CD14-positive monocyte (primary cell): ENCODE measurements around the gene PCSK1N. TPM values are rescaled to one million over a fixed set of nuclear protein-coding genes. Genes with fewer than 3 reads are reported as not detected.

ENCODE experiments used
- DNase-seq, 3 donors: peaks; one replicate each; pipeline ENCODE4 v3.0.0-alpha.2; 2011 to 2022
- H2AFZ ChIP-seq: 2 replicates; pipeline ENCODE4 v1.6.0; 2012; ENCODE audit warnings: mild to moderate bottlenecking, low read depth, low read length, inconsistent platforms; ENCODE audit not compliant: insufficient read depth, poor library complexity, severe bottlenecking
- H3K27ac ChIP-seq, 2 donors: 1 replicate in 1 of 2; 2 replicates in 1 of 2; pipeline ENCODE4 v1.5.1; 2012 to 2013; ENCODE audit warnings: low read length in 2 of 2, control low read depth in 1 of 2, inconsistent platforms in 1 of 2, low read depth in 1 of 2, mild to moderate bottlenecking in 1 of 2
- H3K27me3 ChIP-seq, 2 donors: one replicate each; pipeline versions ENCODE4 v1.6.0 to v1.6.1; 2011 to 2013; ENCODE audit warnings: low read length in 2 of 2; ENCODE audit not compliant: control insufficient read depth in 2 of 2, insufficient read depth in 2 of 2
- H3K36me3 ChIP-seq, 2 donors: replicated peaks in 1 of 2; 1 replicate in 1 of 2; 2 replicates in 1 of 2; pipeline versions ENCODE4 v1.5.1 to v1.6.1; 2012 to 2013; ENCODE audit warnings: low read length in 2 of 2, control low read depth in 1 of 2, inconsistent platforms in 1 of 2, mild to moderate bottlenecking in 1 of 2; ENCODE audit not compliant: insufficient read depth in 2 of 2, control insufficient read depth in 1 of 2
- H3K4me1 ChIP-seq, 2 donors: 1 replicate in 1 of 2; 2 replicates in 1 of 2; pipeline versions ENCODE4 v1.5.1 to v1.6.1; 2012 to 2013; ENCODE audit warnings: low read length in 2 of 2, control low read depth in 1 of 2, inconsistent platforms in 1 of 2, mild to moderate bottlenecking in 1 of 2, moderate library complexity in 1 of 2; ENCODE audit not compliant: insufficient read depth in 2 of 2, control insufficient read depth in 1 of 2
- H3K4me2 ChIP-seq: replicated peaks from 2 replicates; pipeline ENCODE3; 2012; ENCODE audit warnings: low read length, moderate library complexity, mild to moderate bottlenecking; ENCODE audit not compliant: poor library complexity, severe bottlenecking; ENCODE audit errors: extremely low read depth
- H3K4me3 ChIP-seq, 3 experiments: fragments of 200-600 bp in 1 of 3; sonication (generic) in 1 of 3; replicated peaks in 1 of 3; 1 replicate in 2 of 3; 2 replicates in 1 of 3; pipeline ENCODE4 v1.5.1; 2011 to 2013; ENCODE audit warnings: low read length in 3 of 3, mild to moderate bottlenecking in 3 of 3, control low read depth in 2 of 3, low read depth in 2 of 3, inconsistent platforms in 1 of 3, moderate library complexity in 1 of 3
- H3K79me2 ChIP-seq: 2 replicates; pipeline ENCODE4 v1.6.0; 2012; ENCODE audit warnings: mild to moderate bottlenecking, control low read depth, inconsistent platforms, low read length, moderate library complexity; ENCODE audit not compliant: insufficient read depth
- H3K9ac ChIP-seq: 2 replicates; pipeline ENCODE4 v1.6.0; 2017; ENCODE audit warnings: low read length, mild to moderate bottlenecking; ENCODE audit not compliant: insufficient read depth, poor library complexity, severe bottlenecking
- H3K9me3 ChIP-seq, 2 donors: replicated peaks in 1 of 2; 1 replicate in 1 of 2; 2 replicates in 1 of 2; pipeline versions ENCODE4 v1.5.1 to v1.6.1; 2012 to 2013; ENCODE audit warnings: low read length in 2 of 2, control low read depth in 1 of 2; ENCODE audit not compliant: control insufficient read depth in 1 of 2, insufficient read depth in 1 of 2
- H4K20me1 ChIP-seq: 2 replicates; pipeline ENCODE4 v1.6.0; 2012; ENCODE audit warnings: mild to moderate bottlenecking, low read length, control low read depth, moderate library complexity; ENCODE audit not compliant: insufficient read depth
- H3K27ac Mint-ChIP-seq, 7 donors: one replicate each; pipeline ENCODE4 v1.8.0; 2020; ENCODE audit warnings: mild to moderate bottlenecking in 7 of 7, mixed read lengths in 7 of 7, moderate library complexity in 6 of 7, inconsistent platforms in 2 of 7
- H3K27me3 Mint-ChIP-seq, 3 donors: one replicate each; pipeline ENCODE4 v1.8.0; 2021 to 2022; ENCODE audit warnings: low read depth in 3 of 3, mild to moderate bottlenecking in 3 of 3, mixed read lengths in 3 of 3, moderate library complexity in 3 of 3, inconsistent platforms in 1 of 3
- H3K36me3 Mint-ChIP-seq, 2 donors: one replicate each; pipeline ENCODE4 v1.8.0; 2020; ENCODE audit warnings: mixed read lengths in 2 of 2, inconsistent platforms in 1 of 2, mild to moderate bottlenecking in 1 of 2
- H3K4me1 Mint-ChIP-seq: one replicate; pipeline ENCODE4 v1.8.0; 2020; ENCODE audit warnings: mild to moderate bottlenecking, mixed read lengths
- H3K4me3 Mint-ChIP-seq, 2 donors: one replicate each; pipeline ENCODE4 v1.8.0; 2020; ENCODE audit warnings: mild to moderate bottlenecking in 2 of 2, mixed read lengths in 2 of 2, moderate library complexity in 1 of 2
- H3K9me3 Mint-ChIP-seq, 7 donors: one replicate each; pipeline ENCODE4 v1.8.0; 2020 to 2022; ENCODE audit warnings: mixed read lengths in 7 of 7, mild to moderate bottlenecking in 6 of 7, moderate library complexity in 6 of 7, inconsistent platforms in 2 of 7
- WGBS: methylation state at CpG from one replicate; pipeline ENCODE4 v1.1.5; 2013; ENCODE audit warnings: missing lambda C conversion rate; ENCODE audit not compliant: insufficient coverage; 5-methylcytosine and 5-hydroxymethylcytosine counted together
- intact Hi-C, 2 donors: fragments of 100-400 bp; cut with micrococcal nuclease; formaldehyde crosslinking; loops; one replicate each; pipeline versions ENCODE4 v1.15.0 to v1.15.1; 2023
- polyA plus RNA-seq, 3 donors: library from polyadenylated mRNA; depleted of rRNA in 1 of 3; unstranded in 2 of 3; stranded (reverse) in 1 of 3; fragments of 300-500 nt in 2 of 3; fragments of >200 nt in 1 of 3; fragmentation: Illumina TruSeq in 2 of 3; gene quantifications; 1 replicate in 2 of 3; 2 replicates in 1 of 3; pipeline ENCODE4 v1.2.3, GENCODE V29; 2012 to 2021
- TF ChIP-seq, protein P1 (sequence below): fragments of 200-600 bp; IDR thresholded peaks from one replicate; pipeline ENCODE4 v1.8.0; 2022; ENCODE audit warnings: antibody characterized with exemption, mild to moderate bottlenecking

PCSK1N gene
- polyA plus RNA-seq, 3 donors, result not detected

DNA sequence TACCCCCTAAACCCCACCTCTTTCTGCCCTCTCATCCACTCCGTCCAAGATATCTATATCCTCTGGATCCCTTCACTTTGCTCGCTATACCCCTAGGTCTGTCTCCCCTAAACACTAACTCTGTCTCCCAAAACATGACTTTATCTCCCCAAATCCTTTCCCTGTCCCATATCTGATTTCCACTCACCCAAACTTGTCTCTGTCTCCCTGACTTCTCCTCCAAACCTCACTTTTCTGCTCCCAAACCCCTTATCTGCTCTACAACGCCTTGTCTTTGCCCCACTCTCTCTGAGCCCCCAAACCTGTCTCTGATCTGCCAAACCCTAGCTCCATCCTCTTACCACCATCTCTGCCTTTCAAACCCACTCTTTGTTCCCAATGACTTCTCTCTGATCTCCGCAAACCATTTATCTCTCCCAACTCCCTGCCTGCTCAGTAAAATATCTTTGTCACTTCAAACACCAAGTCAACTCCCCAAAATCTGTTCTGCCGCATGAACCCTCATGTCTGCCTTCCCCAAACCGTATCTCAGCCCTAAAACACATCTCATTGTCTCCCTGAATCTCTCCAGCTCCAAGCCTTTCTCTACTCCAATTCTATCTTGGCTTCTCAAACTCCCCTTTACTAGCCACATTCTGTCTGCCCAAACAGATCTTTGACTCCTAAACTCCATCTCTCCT lies 48.4 kb downstream of the PCSK1N start:
- intact Hi-C loops, result no loop called here
- Histone ChIP-seq H3K4me1 (peaks cover 0 to 11% of the 10 kb centered on the region in 2 donors), H3K27me3 (no peaks in the 10 kb centered on the region), H3K4me3 (no peak overlapping the region), H3K9me3 (no peaks in the 10 kb centered on the region), H3K9ac (no peak overlapping the region), H3K79me2 (no peaks in the 10 kb centered on the region), H2AFZ (no peak overlapping the region), H3K27ac (no peak overlapping the region), H3K4me2 (no peak overlapping the region), H4K20me1 (no peaks in the 10 kb centered on the region), H3K36me3 (no peaks in the 10 kb centered on the region)
- H3K27me3 Mint-ChIP-seq, result peaks cover 3 to 9% (median 3%) of the 10 kb centered on the region in 3 donors
- peak overlapping the region in 2 of 7 donors; percentile 0 to 12 for H3K27ac Mint-ChIP-seq
- DNase-seq, result no peak
- WGBS, result 92% methylated on average over 3 of the region's 6 CpGs
- H3K36me3 Mint-ChIP-seq, result no peaks in the 10 kb centered on the region
- H3K4me1 Mint-ChIP-seq, result peaks cover 13% of the 10 kb centered on the region
- no peak overlapping the region for H3K4me3 Mint-ChIP-seq
- no peaks in the 10 kb centered on the region for H3K9me3 Mint-ChIP-seq
- TF ChIP-seq, protein P1, sequence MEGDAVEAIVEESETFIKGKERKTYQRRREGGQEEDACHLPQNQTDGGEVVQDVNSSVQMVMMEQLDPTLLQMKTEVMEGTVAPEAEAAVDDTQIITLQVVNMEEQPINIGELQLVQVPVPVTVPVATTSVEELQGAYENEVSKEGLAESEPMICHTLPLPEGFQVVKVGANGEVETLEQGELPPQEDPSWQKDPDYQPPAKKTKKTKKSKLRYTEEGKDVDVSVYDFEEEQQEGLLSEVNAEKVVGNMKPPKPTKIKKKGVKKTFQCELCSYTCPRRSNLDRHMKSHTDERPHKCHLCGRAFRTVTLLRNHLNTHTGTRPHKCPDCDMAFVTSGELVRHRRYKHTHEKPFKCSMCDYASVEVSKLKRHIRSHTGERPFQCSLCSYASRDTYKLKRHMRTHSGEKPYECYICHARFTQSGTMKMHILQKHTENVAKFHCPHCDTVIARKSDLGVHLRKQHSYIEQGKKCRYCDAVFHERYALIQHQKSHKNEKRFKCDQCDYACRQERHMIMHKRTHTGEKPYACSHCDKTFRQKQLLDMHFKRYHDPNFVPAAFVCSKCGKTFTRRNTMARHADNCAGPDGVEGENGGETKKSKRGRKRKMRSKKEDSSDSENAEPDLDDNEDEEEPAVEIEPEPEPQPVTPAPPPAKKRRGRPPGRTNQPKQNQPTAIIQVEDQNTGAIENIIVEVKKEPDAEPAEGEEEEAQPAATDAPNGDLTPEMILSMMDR, result no peak

DNA sequence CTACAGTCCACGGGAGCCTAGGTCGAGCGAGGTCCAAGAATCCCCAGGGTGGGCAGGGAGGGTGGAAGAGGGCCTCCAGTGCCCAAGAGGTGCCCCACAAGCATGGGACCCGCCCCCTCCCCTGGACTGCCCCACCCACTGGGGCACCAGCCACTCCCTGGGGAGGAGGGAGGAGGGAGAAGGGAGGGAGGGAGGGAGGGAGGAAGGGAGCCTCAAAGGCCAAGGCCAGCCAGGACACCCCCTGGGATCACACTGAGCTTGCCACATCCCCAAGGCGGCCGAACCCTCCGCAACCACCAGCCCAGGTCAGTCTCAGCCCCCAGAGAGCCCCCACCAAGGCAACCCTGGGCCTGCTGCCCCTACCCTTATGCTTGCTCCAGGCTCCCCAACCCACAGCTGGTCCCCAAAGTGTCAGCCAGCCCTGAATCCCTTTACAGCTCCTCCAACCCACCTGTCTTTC lies 49.0 kb downstream of the PCSK1N start, which contains the start of gene GATA1:
TSS of gene GATA1 (plus strand) at position 250 of the 460 bp plus-strand sequence. CDS start 4,520 bp downstream, outside the sequence.
- Mint-ChIP-seq H3K27ac (peak within 1 kb of the TSS in 2 of 7 donors; percentile 0 to 12), H3K4me1 (peaks cover 13% of the 10 kb centered on the region), H3K9me3 (peaks cover 0 to 4% (median 0%) of the 10 kb centered on the region in 7 donors), H3K27me3 (peaks cover 3 to 9% (median 3%) of the 10 kb centered on the region in 3 donors), H3K4me3 (no peak within 1 kb of the TSS), H3K36me3 (no peaks in the 10 kb centered on the region)
- Histone ChIP-seq H3K4me2 (no peak within 1 kb of the TSS), H3K27ac (no peak within 1 kb of the TSS), H3K4me3 (no peak within 1 kb of the TSS), H3K9ac (no peak within 1 kb of the TSS), H2AFZ (no peak within 1 kb of the TSS), H3K36me3 (no peaks in the 10 kb centered on the region), H4K20me1 (no peaks in the 10 kb centered on the region), H3K27me3 (no peaks in the 10 kb centered on the region), H3K9me3 (no peaks in the 10 kb centered on the region), H3K79me2 (no peaks in the 10 kb centered on the region), H3K4me1 (peaks cover 0 to 11% of the 10 kb centered on the region in 2 donors)
- 100% methylated on average over 2 of the region's 7 CpGs for whole genome bisulfite sequencing
- TF ChIP-seq, protein P1, result no peak
- no peak for DNase-seq
- intact Hi-C loops, result no loop called here
